HCT116 (cell line): Measurements from ENCODE around the gene ATP4A. TPM values are rescaled to one million over a fixed set of nuclear protein-coding genes. Genes with fewer than 3 reads are reported as not detected.

ENCODE experiments used
- ATAC-seq: fragments of 200-7000 bp; cut with Tn5 transposase; 2 replicates; pipeline ENCODE4 v1.9.1; 2020; ENCODE audit warnings: mild to moderate bottlenecking, moderate library complexity
- BruUV-seq: library from RNA; stranded (reverse); fragments of 400-500 nt; replicated peaks from 2 replicates; lab custom pipeline; 2021; lab: Mats Ljungman, UMichigan
- CTCF ChIA-PET: fragments of 300-600 bp; sonication (Branson Sonifier 250); formaldehyde crosslinking; loops from one replicate; lab custom pipeline; 2021; ENCODE audit warnings: antibody characterized with exemption; lab: Charles Lee
- POLR2A ChIA-PET: fragments of 300-600, 350-600 bp; sonication (Branson Sonifier 250); formaldehyde crosslinking; loops from one replicate; lab custom pipeline; 2021; ENCODE audit warnings: antibody characterized with exemption; lab: Charles Lee
- RAD21 ChIA-PET, 2 experiments: fragments of 300-600 bp; sonication (Branson Sonifier 250); formaldehyde crosslinking; loops; one replicate each; lab custom pipeline; 2023; ENCODE audit warnings: low total read pairs in 2 of 2; ENCODE audit not compliant: uncharacterized antibody in 2 of 2, unreplicated experiment in 2 of 2, low non-redundant PET in 1 of 2; lab: Charles Lee
- DNase-seq: peaks from one replicate; pipeline ENCODE4 v3.0.0-alpha.2; 2010; ENCODE audit warnings: low read depth, low spot score
- H2AFZ ChIP-seq: fragments of 200-600 bp; shearing (Covaris generic), sonication (generic); 2 replicates; pipeline ENCODE4 v1.6.1; 2017; ENCODE audit warnings: low read depth, mixed run types, mixed read lengths, antibody characterized with exemption, low read length; ENCODE audit not compliant: poor library complexity, severe bottlenecking
- H3K27ac ChIP-seq: 2 replicates; pipeline ENCODE4 v1.5.1; 2012; ENCODE audit warnings: low read depth, low read length
- H3K27me3 ChIP-seq: fragments of 200-600 bp; sonication (generic); 2 replicates; pipeline ENCODE4 v1.6.1; 2016; ENCODE audit warnings: mixed run types, low read length, mixed read lengths; ENCODE audit not compliant: insufficient read depth
- H3K36me3 ChIP-seq, 2 experiments: fragments of 200-500 bp in 1 of 2; fragments of 200-600 bp in 1 of 2; sonication (Bioruptor generic) in 1 of 2; sonication (generic) in 1 of 2; 2 replicates each; pipeline versions ENCODE4 v1.5.1 to v1.6.1; 2014 to 2016; ENCODE audit warnings: low read length in 2 of 2, inconsistent platforms in 1 of 2, mixed read lengths in 1 of 2, mixed run types in 1 of 2; ENCODE audit not compliant: insufficient read depth in 2 of 2, control insufficient read depth in 1 of 2
- H3K4me1 ChIP-seq, 2 experiments: fragments of 200-600 bp in 1 of 2; sonication (generic) in 1 of 2; 2 replicates each; pipeline versions ENCODE4 v1.5.1 to v1.6.1; 2012 to 2017; ENCODE audit warnings: low read length in 2 of 2, inconsistent platforms in 1 of 2, mild to moderate bottlenecking in 1 of 2, mixed read lengths in 1 of 2, mixed run types in 1 of 2, moderate library complexity in 1 of 2; ENCODE audit not compliant: insufficient read depth in 2 of 2, control insufficient read depth in 1 of 2
- H3K4me2 ChIP-seq: fragments of 200-600 bp; sonication (generic); 2 replicates; pipeline ENCODE4 v1.6.1; 2017; ENCODE audit warnings: mixed run types, low read length, mixed read lengths
- H3K4me3 ChIP-seq, 2 experiments: fragments of 200-600 bp in 1 of 2; sonication (generic) in 1 of 2; replicated peaks in 1 of 2; 2 replicates each; pipeline ENCODE4 v1.5.1; 2011 to 2016; ENCODE audit warnings: low read length in 2 of 2, control low read depth in 1 of 2, low read depth in 1 of 2, mild to moderate bottlenecking in 1 of 2, mixed read lengths in 1 of 2, mixed run types in 1 of 2
- H3K79me2 ChIP-seq: fragments of 200-600 bp; sonication (generic); 2 replicates; pipeline ENCODE4 v1.6.1; 2017; ENCODE audit warnings: mild to moderate bottlenecking, mixed run types, low read length, moderate library complexity, mixed read lengths; ENCODE audit not compliant: insufficient read depth
- H3K9ac ChIP-seq: fragments of 200-600 bp; sonication (generic); 2 replicates; pipeline ENCODE4 v1.6.1; 2016; ENCODE audit warnings: low read length, mixed read lengths
- H3K9me2 ChIP-seq: fragments of 200-600 bp; sonication (generic), shearing (Covaris generic); 2 replicates; pipeline ENCODE4 v1.6.1; 2017; ENCODE audit warnings: mixed run types, mild to moderate bottlenecking, moderate library complexity; ENCODE audit not compliant: insufficient read depth
- H3K9me3 ChIP-seq, 2 experiments: fragments of 200-500 bp in 1 of 2; fragments of 200-600 bp in 1 of 2; sonication (Bioruptor generic) in 1 of 2; sonication (generic) in 1 of 2; 2 replicates each; pipeline ENCODE4 v1.6.1; 2014 to 2017; ENCODE audit warnings: low read length in 2 of 2, mixed read lengths in 2 of 2, inconsistent platforms in 1 of 2, low read depth in 1 of 2, mild to moderate bottlenecking in 1 of 2, mixed run types in 1 of 2, moderate library complexity in 1 of 2; ENCODE audit not compliant: control insufficient read depth in 1 of 2, insufficient read depth in 1 of 2
- H4K20me1 ChIP-seq: fragments of 200-600 bp; sonication (generic), shearing (Covaris generic); 2 replicates; pipeline ENCODE4 v1.6.1; 2017; ENCODE audit warnings: mixed run types, mild to moderate bottlenecking, moderate library complexity; ENCODE audit not compliant: insufficient read depth
- ATF3 ChIP-seq: IDR thresholded peaks from 2 replicates; pipeline ENCODE4 v1.6.1; 2012
- CBX3 ChIP-seq: IDR thresholded peaks from 2 replicates; pipeline ENCODE4 v1.6.1; 2012; ENCODE audit warnings: low read depth
- CEBPB ChIP-seq: IDR thresholded peaks from 2 replicates; pipeline ENCODE4 v1.6.1; 2012; ENCODE audit warnings: low read depth
- CTCF ChIP-seq, 3 experiments: fragments of 200-600 bp in 1 of 3; sonication (generic) in 1 of 3; IDR thresholded peaks in 2 of 3; conservative IDR thresholded peaks in 1 of 3; 2 replicates each; pipeline ENCODE4 v1.5.1; 2012 to 2017; ENCODE audit warnings: low read depth in 2 of 3, low read length in 2 of 3, antibody characterized with exemption in 1 of 3, borderline replicate concordance in 1 of 3, control low read depth in 1 of 3, mild to moderate bottlenecking in 1 of 3, mixed read lengths in 1 of 3, mixed run types in 1 of 3, moderate library complexity in 1 of 3; ENCODE audit not compliant: insufficient read depth in 1 of 3
- EGR1 ChIP-seq: IDR thresholded peaks from 2 replicates; pipeline ENCODE4 v1.6.1; 2012; ENCODE audit warnings: low read depth
- ELF1 ChIP-seq: IDR thresholded peaks from 2 replicates; pipeline ENCODE4 v1.6.1; 2012; ENCODE audit warnings: low read depth, borderline replicate concordance
- EZH2 ChIP-seq: fragments of 200-600 bp; sonication (generic); IDR thresholded peaks from 2 replicates; pipeline ENCODE4 v1.6.1; 2017; ENCODE audit warnings: antibody characterized with exemption, mixed run types
- EZH2phosphoT487 ChIP-seq: fragments of 200-600 bp; IDR thresholded peaks from 2 replicates; pipeline ENCODE4 v1.6.1; 2018; ENCODE audit warnings: antibody characterized with exemption, borderline replicate concordance
- FOSL1 ChIP-seq: IDR thresholded peaks from 2 replicates; pipeline ENCODE4 v1.6.1; 2012; ENCODE audit warnings: low read depth
- JUND ChIP-seq: IDR thresholded peaks from 2 replicates; pipeline ENCODE4 v1.6.1; 2012
- POLR2A ChIP-seq: IDR thresholded peaks from 2 replicates; pipeline ENCODE4 v1.7.0; 2011; ENCODE audit warnings: borderline replicate concordance; ENCODE audit not compliant: insufficient read depth, insufficient read length; ENCODE audit errors: extremely low read depth
- POLR2AphosphoS5 ChIP-seq: IDR thresholded peaks from 2 replicates; pipeline ENCODE4 v1.6.1; 2011; ENCODE audit warnings: mild to moderate bottlenecking, low read depth, low read length, moderate library complexity
- SIN3A ChIP-seq: IDR thresholded peaks from 2 replicates; pipeline ENCODE4 v1.6.1; 2012; ENCODE audit warnings: low read depth
- SP1 ChIP-seq: IDR thresholded peaks from 2 replicates; pipeline ENCODE4 v1.6.1; 2012; ENCODE audit warnings: low read depth
- TCF7L2 ChIP-seq: IDR thresholded peaks from 2 replicates; pipeline ENCODE4 v1.7.0; 2011; ENCODE audit warnings: borderline replicate concordance, inconsistent platforms; ENCODE audit not compliant: insufficient read depth, insufficient read length; ENCODE audit errors: extremely low read depth
- YY1 ChIP-seq: IDR thresholded peaks from 2 replicates; pipeline ENCODE4 v1.6.1; 2011; ENCODE audit warnings: low read length, low read depth, moderate library complexity, mild to moderate bottlenecking; ENCODE audit not compliant: insufficient replicate concordance; ENCODE audit errors: extremely low read depth
- intact Hi-C: fragments of 100-400 bp; cut with micrococcal nuclease; formaldehyde crosslinking; loops from 2 replicates; pipeline ENCODE4 v1.10.0; 2022
- total RNA-seq: library from RNA; stranded (reverse); gene quantifications from one replicate; pipeline ENCODE4 v1.2.1, GENCODE V29; 2021; ENCODE audit not compliant: unreplicated experiment
- TF ChIP-seq, protein P1 (sequence below): IDR thresholded peaks from 2 replicates; pipeline ENCODE4 v1.6.1; 2011; ENCODE audit warnings: mild to moderate bottlenecking, low read length, moderate library complexity; ENCODE audit not compliant: insufficient replicate concordance; ENCODE audit errors: extremely low read depth

ATP4A gene
- total RNA-seq, 1 experiment from 2014 or later = 0.27 TPM

DNA sequence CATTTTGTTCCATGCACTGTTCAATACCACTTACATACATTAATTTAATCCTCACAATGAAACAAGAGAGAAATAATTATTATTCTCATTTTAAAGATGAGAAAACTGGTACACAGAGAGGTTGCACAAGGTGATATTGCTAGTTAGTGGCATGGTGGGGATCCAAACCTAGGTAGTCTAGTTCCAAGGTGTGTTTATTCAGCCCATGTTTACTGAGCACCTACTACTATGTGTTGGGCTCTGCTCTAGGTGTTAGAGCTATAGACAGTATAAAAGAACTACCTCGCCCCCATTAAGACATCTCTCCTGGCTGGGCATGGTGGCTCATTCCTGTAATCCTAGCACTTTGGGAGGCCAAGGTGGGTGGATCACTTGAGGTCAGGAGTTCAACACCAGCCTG lies 19.3 kb upstream of the ATP4A start:
- H3K27ac ChIP-seq = no peak overlapping the region
- no peaks in the 10 kb centered on the region for H3K9me3 ChIP-seq
- RAD21 ChIA-PET = no interaction called here
- intact Hi-C loops = no loop called here
- BruUV-seq = no TSS peak
- no peak overlapping the region for H3K4me2 ChIP-seq
- H3K9me2 ChIP-seq = no peaks in the 10 kb centered on the region
- TF ChIP-seq EZH2phosphoT487 = no peak
- no peak for TF ChIP-seq POLR2AphosphoS5
- TF ChIP-seq TCF7L2 = no peak
- no peak for TF ChIP-seq SIN3A
- no peak for TF ChIP-seq JUND
- TF ChIP-seq, all 23 proteins: peak for 0
- Histone ChIP-seq H3K9ac (no peak overlapping the region), H2AFZ (no peak overlapping the region), H3K79me2 (no peaks in the 10 kb centered on the region), H4K20me1 (no peaks in the 10 kb centered on the region), H3K27me3 (no peaks in the 10 kb centered on the region), H3K4me1 (no peaks in the 10 kb centered on the region), H3K4me3 (no peak overlapping the region), H3K36me3 (no peaks in the 10 kb centered on the region)
- POLR2A ChIA-PET = no interaction called here
- DNase-seq (no peak), ATAC-seq (no peak)
- CTCF ChIA-PET = no interaction called here

- ChIA-PET CTCF (no interaction called here), POLR2A (no interaction called here), RAD21 (no interaction called here)
- H3K9ac ChIP-seq = no peak overlapping the region
- no peaks in the 10 kb centered on the region for H3K36me3 ChIP-seq
- DNase-seq (no peak), ATAC-seq (no peak)
- H3K9me3 ChIP-seq = peaks cover 3 to 9% of the 10 kb centered on the region in 2 experiments; a peak in 2 of 4 replicates
- no peaks in the 10 kb centered on the region for H3K4me1 ChIP-seq
- H3K79me2 ChIP-seq = no peaks in the 10 kb centered on the region
- intact Hi-C loops = no loop called here
- no peak overlapping the region for H3K4me2 ChIP-seq
- no peak overlapping the region for H3K27ac ChIP-seq
- no peak overlapping the region for H2AFZ ChIP-seq
- no peak overlapping the region for H3K4me3 ChIP-seq
- H4K20me1 ChIP-seq = no peaks in the 10 kb centered on the region
- BruUV-seq = no TSS peak
- H3K27me3 ChIP-seq = no peaks in the 10 kb centered on the region
- H3K9me2 ChIP-seq = no peaks in the 10 kb centered on the region
- no peak for TF ChIP-seq POLR2AphosphoS5
- TF ChIP-seq POLR2A = no peak
- TF ChIP-seq SIN3A = no peak
- TF ChIP-seq CEBPB = no peak
- TF ChIP-seq, protein P1, sequence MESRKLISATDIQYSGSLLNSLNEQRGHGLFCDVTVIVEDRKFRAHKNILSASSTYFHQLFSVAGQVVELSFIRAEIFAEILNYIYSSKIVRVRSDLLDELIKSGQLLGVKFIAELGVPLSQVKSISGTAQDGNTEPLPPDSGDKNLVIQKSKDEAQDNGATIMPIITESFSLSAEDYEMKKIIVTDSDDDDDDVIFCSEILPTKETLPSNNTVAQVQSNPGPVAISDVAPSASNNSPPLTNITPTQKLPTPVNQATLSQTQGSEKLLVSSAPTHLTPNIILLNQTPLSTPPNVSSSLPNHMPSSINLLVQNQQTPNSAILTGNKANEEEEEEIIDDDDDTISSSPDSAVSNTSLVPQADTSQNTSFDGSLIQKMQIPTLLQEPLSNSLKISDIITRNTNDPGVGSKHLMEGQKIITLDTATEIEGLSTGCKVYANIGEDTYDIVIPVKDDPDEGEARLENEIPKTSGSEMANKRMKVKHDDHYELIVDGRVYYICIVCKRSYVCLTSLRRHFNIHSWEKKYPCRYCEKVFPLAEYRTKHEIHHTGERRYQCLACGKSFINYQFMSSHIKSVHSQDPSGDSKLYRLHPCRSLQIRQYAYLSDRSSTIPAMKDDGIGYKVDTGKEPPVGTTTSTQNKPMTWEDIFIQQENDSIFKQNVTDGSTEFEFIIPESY = no peak
- TF ChIP-seq JUND = no peak
- no peak for TF ChIP-seq ELF1
- TF ChIP-seq SP1 = no peak
- no peak for TF ChIP-seq FOSL1
- TF ChIP-seq EGR1 = no peak
- no peak for TF ChIP-seq YY1
- TF ChIP-seq ATF3 = no peak
- TF ChIP-seq CTCF (IDR thresholded peaks at IDR 0.05 in 2 of 3, conservative IDR thresholded peaks at IDR 0.05 in 1 of 3; ENCODE audit: borderline replicate concordance in 1 of 3, insufficient read depth in 1 of 3, low read depth in 2 of 3, low read length in 2 of 3) = no peak
- no peak for TF ChIP-seq TCF7L2
- no peak for TF ChIP-seq EZH2phosphoT487
- TF ChIP-seq EZH2 = no peak
- no peak for TF ChIP-seq CBX3
Measured at GRCh38 chr19:35578707-35579106, 15.2 kb upstream of the ATP4A start.
